Measurements from ENCODE around the gene ADAMTS7.

GRCh38 chr15:78730955-78731354, 80.3 kb downstream of the ADAMTS7 start:
- TF ChIP-seq, protein P1, sequence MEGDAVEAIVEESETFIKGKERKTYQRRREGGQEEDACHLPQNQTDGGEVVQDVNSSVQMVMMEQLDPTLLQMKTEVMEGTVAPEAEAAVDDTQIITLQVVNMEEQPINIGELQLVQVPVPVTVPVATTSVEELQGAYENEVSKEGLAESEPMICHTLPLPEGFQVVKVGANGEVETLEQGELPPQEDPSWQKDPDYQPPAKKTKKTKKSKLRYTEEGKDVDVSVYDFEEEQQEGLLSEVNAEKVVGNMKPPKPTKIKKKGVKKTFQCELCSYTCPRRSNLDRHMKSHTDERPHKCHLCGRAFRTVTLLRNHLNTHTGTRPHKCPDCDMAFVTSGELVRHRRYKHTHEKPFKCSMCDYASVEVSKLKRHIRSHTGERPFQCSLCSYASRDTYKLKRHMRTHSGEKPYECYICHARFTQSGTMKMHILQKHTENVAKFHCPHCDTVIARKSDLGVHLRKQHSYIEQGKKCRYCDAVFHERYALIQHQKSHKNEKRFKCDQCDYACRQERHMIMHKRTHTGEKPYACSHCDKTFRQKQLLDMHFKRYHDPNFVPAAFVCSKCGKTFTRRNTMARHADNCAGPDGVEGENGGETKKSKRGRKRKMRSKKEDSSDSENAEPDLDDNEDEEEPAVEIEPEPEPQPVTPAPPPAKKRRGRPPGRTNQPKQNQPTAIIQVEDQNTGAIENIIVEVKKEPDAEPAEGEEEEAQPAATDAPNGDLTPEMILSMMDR (IDR thresholded peaks at IDR 0.05; ENCODE audit: poor library complexity, severe bottlenecking): no peak
- TF ChIP-seq EP300 (conservative IDR thresholded peaks at IDR 0.05; ENCODE audit: poor library complexity, severe bottlenecking): no peak
- no peak for TF ChIP-seq EZH2 (IDR thresholded peaks at IDR 0.05; ENCODE audit: borderline replicate concordance, insufficient read depth, low read length, poor library complexity, severe bottlenecking)
- no peak for TF ChIP-seq SMC3 (conservative IDR thresholded peaks at IDR 0.05; ENCODE audit: poor library complexity)
- TF ChIP-seq, protein P2, sequence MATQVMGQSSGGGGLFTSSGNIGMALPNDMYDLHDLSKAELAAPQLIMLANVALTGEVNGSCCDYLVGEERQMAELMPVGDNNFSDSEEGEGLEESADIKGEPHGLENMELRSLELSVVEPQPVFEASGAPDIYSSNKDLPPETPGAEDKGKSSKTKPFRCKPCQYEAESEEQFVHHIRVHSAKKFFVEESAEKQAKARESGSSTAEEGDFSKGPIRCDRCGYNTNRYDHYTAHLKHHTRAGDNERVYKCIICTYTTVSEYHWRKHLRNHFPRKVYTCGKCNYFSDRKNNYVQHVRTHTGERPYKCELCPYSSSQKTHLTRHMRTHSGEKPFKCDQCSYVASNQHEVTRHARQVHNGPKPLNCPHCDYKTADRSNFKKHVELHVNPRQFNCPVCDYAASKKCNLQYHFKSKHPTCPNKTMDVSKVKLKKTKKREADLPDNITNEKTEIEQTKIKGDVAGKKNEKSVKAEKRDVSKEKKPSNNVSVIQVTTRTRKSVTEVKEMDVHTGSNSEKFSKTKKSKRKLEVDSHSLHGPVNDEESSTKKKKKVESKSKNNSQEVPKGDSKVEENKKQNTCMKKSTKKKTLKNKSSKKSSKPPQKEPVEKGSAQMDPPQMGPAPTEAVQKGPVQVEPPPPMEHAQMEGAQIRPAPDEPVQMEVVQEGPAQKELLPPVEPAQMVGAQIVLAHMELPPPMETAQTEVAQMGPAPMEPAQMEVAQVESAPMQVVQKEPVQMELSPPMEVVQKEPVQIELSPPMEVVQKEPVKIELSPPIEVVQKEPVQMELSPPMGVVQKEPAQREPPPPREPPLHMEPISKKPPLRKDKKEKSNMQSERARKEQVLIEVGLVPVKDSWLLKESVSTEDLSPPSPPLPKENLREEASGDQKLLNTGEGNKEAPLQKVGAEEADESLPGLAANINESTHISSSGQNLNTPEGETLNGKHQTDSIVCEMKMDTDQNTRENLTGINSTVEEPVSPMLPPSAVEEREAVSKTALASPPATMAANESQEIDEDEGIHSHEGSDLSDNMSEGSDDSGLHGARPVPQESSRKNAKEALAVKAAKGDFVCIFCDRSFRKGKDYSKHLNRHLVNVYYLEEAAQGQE (IDR thresholded peaks at IDR 0.05; ENCODE audit: borderline replicate concordance): no peak
- TF ChIP-seq TAF1 (IDR thresholded peaks at IDR 0.05; ENCODE audit: low read depth): no peak
- TF ChIP-seq POLR2AphosphoS5 (IDR thresholded peaks at IDR 0.05): no peak
- TF ChIP-seq MXI1 (conservative IDR thresholded peaks at IDR 0.05; ENCODE audit: poor library complexity, severe bottlenecking): no peak
- no peak for TF ChIP-seq RAD21 (conservative IDR thresholded peaks at IDR 0.05)

All from neural cell (in vitro differentiated cells).